H1 (cell line): ENCODE data around the gene CNDP1. TPM values are rescaled to one million over a fixed set of nuclear protein-coding genes. Genes with fewer than 3 reads are reported as not detected.

Source experiments
- CTCF ChIA-PET: fragments of 300-600 bp; sonication (Branson Sonifier 250); formaldehyde crosslinking; loops from one replicate; lab custom pipeline; 2021; ENCODE audit not compliant: partially characterized antibody; lab: Charles Lee
- POLR2A ChIA-PET: fragments of 300-600 bp; sonication (Branson Sonifier 250); formaldehyde crosslinking; loops from one replicate; lab custom pipeline; 2021; ENCODE audit warnings: inconsistent platforms; ENCODE audit not compliant: partially characterized antibody; lab: Charles Lee
- DNase-seq, 2 experiments: peaks; one replicate each; pipeline versions ENCODE4 v3.0.0 to v3.0.0-alpha.2; 2010 to 2022; ENCODE audit warnings: low spot score in 2 of 2, low read depth in 1 of 2, mixed read lengths in 1 of 2
- FAIRE-seq: peaks from 2 replicates; lab custom pipeline; 2011; peaks lifted over from hg19 to GRCh38; lab: Jason Lieb, UNC
- H2AFZ ChIP-seq: 2 replicates; pipeline ENCODE4 v1.8.1; 2012; ENCODE audit warnings: low read length, inconsistent platforms
- H2AK5ac ChIP-seq: 2 replicates; pipeline ENCODE4 v1.6.1; 2013; ENCODE audit warnings: low read depth, low read length
- H2BK120ac ChIP-seq: replicated peaks from 2 replicates; pipeline ENCODE3; 2013; ENCODE audit warnings: low read depth, low read length, inconsistent platforms
- H2BK12ac ChIP-seq: 2 replicates; pipeline ENCODE4 v1.6.1; 2013; ENCODE audit warnings: low read depth, low read length
- H2BK15ac ChIP-seq: 2 replicates; pipeline ENCODE4 v1.6.1; 2013; ENCODE audit warnings: low read length
- H2BK20ac ChIP-seq: 2 replicates; pipeline ENCODE4 v1.6.1; 2013; ENCODE audit warnings: low read length
- H2BK5ac ChIP-seq: 2 replicates; pipeline ENCODE4 v1.6.1; 2013; ENCODE audit warnings: low read depth, low read length
- H3K14ac ChIP-seq: 2 replicates; pipeline ENCODE4 v1.6.1; 2013; ENCODE audit warnings: inconsistent platforms; ENCODE audit not compliant: insufficient read length
- H3K18ac ChIP-seq: 2 replicates; pipeline ENCODE4 v1.6.1; 2013; ENCODE audit warnings: low read length; ENCODE audit errors: extremely low read depth
- H3K23ac ChIP-seq: 2 replicates; pipeline ENCODE4 v1.6.1; 2013; ENCODE audit warnings: inconsistent platforms; ENCODE audit not compliant: insufficient read length
- H3K23me2 ChIP-seq: 2 replicates; pipeline ENCODE4 v1.6.1; 2013; ENCODE audit warnings: low read depth, low read length
- H3K27ac ChIP-seq: 2 replicates; pipeline ENCODE4 v1.6.1; 2011; ENCODE audit warnings: low read depth, low read length, inconsistent platforms
- H3K27me3 ChIP-seq, 4 experiments: replicated peaks in 1 of 4; 1 replicate in 1 of 4; 2 replicates in 3 of 4; pipeline versions ENCODE4 v1.6.1 to v1.8.1; 2011 to 2013; ENCODE audit warnings: low read length in 3 of 4, mild to moderate bottlenecking in 3 of 4, inconsistent platforms in 2 of 4, mixed read lengths in 2 of 4, moderate library complexity in 1 of 4; ENCODE audit not compliant: control insufficient read depth in 3 of 4, insufficient read depth in 3 of 4; ENCODE audit errors: extremely low read depth in 1 of 4
- H3K36me3 ChIP-seq, 4 experiments: 2 replicates each; pipeline versions ENCODE4 v1.6.1 to v1.8.1; 2011 to 2013; ENCODE audit warnings: mild to moderate bottlenecking in 4 of 4, low read length in 3 of 4, moderate library complexity in 2 of 4, control low read depth in 1 of 4, inconsistent platforms in 1 of 4; ENCODE audit not compliant: insufficient read depth in 4 of 4, control insufficient read depth in 2 of 4
- H3K4ac ChIP-seq: replicated peaks from 2 replicates; pipeline ENCODE3; 2013; ENCODE audit warnings: low read length, low read depth, mixed read lengths, inconsistent platforms; ENCODE audit not compliant: insufficient read length
- H3K4me1 ChIP-seq, 4 experiments: replicated peaks in 1 of 4; 1 replicate in 1 of 4; 2 replicates in 3 of 4; pipeline versions ENCODE4 v1.6.1 to v1.8.1; 2011 to 2013; ENCODE audit warnings: low read length in 3 of 4, inconsistent platforms in 2 of 4, mixed read lengths in 1 of 4; ENCODE audit not compliant: insufficient read depth in 4 of 4, control insufficient read depth in 3 of 4
- H3K4me2 ChIP-seq, 2 experiments: 2 replicates each; pipeline versions ENCODE4 v1.6.1 to v1.8.1; 2011 to 2013; ENCODE audit warnings: low read depth in 2 of 2, low read length in 2 of 2, control low read depth in 1 of 2, inconsistent platforms in 1 of 2, mild to moderate bottlenecking in 1 of 2; ENCODE audit not compliant: insufficient read depth in 1 of 2
- H3K4me3 ChIP-seq, 4 experiments: fragments of 200-600, 300-600 bp in 1 of 4; sonication (generic), shearing (Covaris generic), sonication (Bioruptor Twin) in 1 of 4; 2 replicates each; pipeline versions ENCODE4 v1.5.1 to v1.8.1; 2011 to 2016; ENCODE audit warnings: low read length in 4 of 4, low read depth in 3 of 4, control low read depth in 2 of 4, inconsistent platforms in 2 of 4, mild to moderate bottlenecking in 2 of 4, mixed read lengths in 1 of 4, moderate library complexity in 1 of 4; ENCODE audit not compliant: insufficient read depth in 2 of 4; ENCODE audit errors: extremely low read depth in 1 of 4
- H3K56ac ChIP-seq: replicated peaks from 2 replicates; pipeline ENCODE3; 2013; ENCODE audit warnings: low read depth, mild to moderate bottlenecking, mixed read lengths, low read length, inconsistent platforms; ENCODE audit not compliant: insufficient read length
- H3K79me1 ChIP-seq: 2 replicates; pipeline ENCODE4 v1.6.1; 2013; ENCODE audit warnings: low read depth, low read length, control low read depth
- H3K79me2 ChIP-seq, 2 experiments: 2 replicates each; pipeline versions ENCODE4 v1.6.1 to v1.8.1; 2012 to 2013; ENCODE audit warnings: low read length in 2 of 2, mild to moderate bottlenecking in 2 of 2, inconsistent platforms in 1 of 2; ENCODE audit not compliant: insufficient read depth in 2 of 2, control insufficient read depth in 1 of 2
- H3K9ac ChIP-seq, 4 experiments: replicated peaks in 1 of 4; 1 replicate in 1 of 4; 2 replicates in 3 of 4; pipeline versions ENCODE4 v1.6.1 to v1.8.1; 2011 to 2013; ENCODE audit warnings: low read depth in 3 of 4, low read length in 3 of 4, control low read depth in 2 of 4, mild to moderate bottlenecking in 2 of 4, moderate library complexity in 2 of 4, inconsistent platforms in 1 of 4; ENCODE audit errors: extremely low read depth in 1 of 4
- H3K9me3 ChIP-seq, 2 experiments: 2 replicates each; pipeline versions ENCODE4 v1.6.1 to v1.8.1; 2012 to 2013; ENCODE audit warnings: mild to moderate bottlenecking in 2 of 2, moderate library complexity in 2 of 2, control low read depth in 1 of 2, inconsistent platforms in 1 of 2, low read depth in 1 of 2, low read length in 1 of 2, mixed read lengths in 1 of 2; ENCODE audit not compliant: insufficient read depth in 2 of 2
- H4K20me1 ChIP-seq, 2 experiments: replicated peaks in 1 of 2; 2 replicates each; pipeline versions ENCODE3 to v1.8.1; 2011 to 2013; ENCODE audit warnings: inconsistent platforms in 2 of 2, low read length in 2 of 2, mild to moderate bottlenecking in 1 of 2; ENCODE audit not compliant: insufficient read depth in 2 of 2, control insufficient read depth in 1 of 2
- H4K5ac ChIP-seq: 2 replicates; pipeline ENCODE4 v1.6.1; 2013; ENCODE audit warnings: low read length, low read depth, mixed read lengths, inconsistent platforms; ENCODE audit not compliant: insufficient read length
- H4K8ac ChIP-seq: 2 replicates; pipeline ENCODE4 v1.8.0; 2013; ENCODE audit warnings: mild to moderate bottlenecking, moderate library complexity, low read length, inconsistent platforms; ENCODE audit not compliant: insufficient read depth; ENCODE audit errors: extremely low read depth
- H4K91ac ChIP-seq: replicated peaks from 2 replicates; pipeline ENCODE3; 2013; ENCODE audit warnings: low read length, mixed read lengths, inconsistent platforms; ENCODE audit not compliant: insufficient read length
- KDM4A ChIP-seq: IDR thresholded peaks from one replicate; pipeline ENCODE4 v1.7.1; 2012; ENCODE audit warnings: low read depth, mild to moderate bottlenecking, moderate library complexity, low read length, inconsistent platforms; ENCODE audit not compliant: severe bottlenecking
- MAX ChIP-seq: IDR thresholded peaks from 2 replicates; pipeline ENCODE4 v1.6.1; 2012; ENCODE audit warnings: inconsistent platforms
- WGBS, 2 experiments: shearing (Covaris generic) in 1 of 2; methylation state at CpG; one replicate each; pipeline versions ENCODE4 v1.1.6 to v1.1.7; 2013 to 2015; ENCODE audit warnings: low lambda C conversion rate in 2 of 2, mixed read lengths in 2 of 2, inconsistent platforms in 1 of 2, low coverage in 1 of 2, missing lambda C conversion rate in 1 of 2; ENCODE audit not compliant: insufficient replicate concordance in 2 of 2, insufficient coverage in 1 of 2, insufficient read length in 1 of 2; ENCODE audit errors: extremely low coverage in 1 of 2, missing lambda C conversion rate in 1 of 2; 5-methylcytosine and 5-hydroxymethylcytosine counted together
- polyA plus RNA-seq, 7 experiments: library from polyadenylated mRNA; depleted of rRNA in 3 of 7; stranded (reverse) in 5 of 7; unstranded in 2 of 7; fragments of >200 nt in 5 of 7; fragments of 200-250 nt in 2 of 7; gene quantifications; 1 replicate in 5 of 7; 2 replicates in 1 of 7; 4 replicates in 1 of 7; pipeline versions ENCODE4 v1.2.1 to v1.2.3, GENCODE V29; 2011 to 2013; ENCODE audit warnings: missing spikeins in 2 of 7, mixed read lengths in 2 of 7
- total RNA-seq: library from RNA; stranded (reverse); fragmentation: NEBNext Ultra II Directional; extraction: Animal tissue kit (Norgen Biotek cat#: 25700); gene quantifications from 2 replicates; pipeline ENCODE4 v1.2.1, GENCODE V29; 2021

The CNDP1 gene
- total and polyA plus RNA-seq, 2 of the 8 experiments (the other 6 are each of a cell fraction or from before 2014, with no cell fraction given): 0.09 TPM; not detected in 1

GRCh38 chr18:74571895-74572680 lies 37.8 kb downstream of the CNDP1 start:
- Histone ChIP-seq H3K4me2 (no peak overlapping the region), H3K4ac (no peak overlapping the region), H2BK5ac (no peak overlapping the region), H4K20me1 (peaks cover 0 to 2% of the 10 kb centered on the region in 2 experiments), H4K91ac (no peak overlapping the region), H3K79me2 (no peaks in the 10 kb centered on the region), H3K4me3 (no peak overlapping the region), H3K27ac (no peak overlapping the region), H2BK120ac (no peak overlapping the region), H2BK12ac (no peak overlapping the region), H3K27me3 (no peaks in the 10 kb centered on the region), H3K56ac (no peak overlapping the region), H4K5ac (no peak overlapping the region), H3K9me3 (peaks cover 2 to 8% of the 10 kb centered on the region in 2 experiments; a peak in 2 of 4 replicates), H3K9ac (no peak overlapping the region), H2AFZ (no peak overlapping the region), H2BK20ac (no peak overlapping the region), H3K36me3 (no peaks in the 10 kb centered on the region), H3K4me1 (no peaks in the 10 kb centered on the region), H4K8ac (no peak overlapping the region), H3K23me2 (peaks cover 5% of the 10 kb centered on the region; the same call in 1 of the 2 replicates), H3K14ac (no peak overlapping the region), H3K18ac (no peak overlapping the region), H3K79me1 (no peaks in the 10 kb centered on the region), H2AK5ac (no peak overlapping the region), H3K23ac (no peak overlapping the region), H2BK15ac (no peak overlapping the region)
- FAIRE-seq: no peak
- 90% methylated on average over 7 of the region's 12 CpGs; no CpG with 5 or more reads in 1 of the 2 experiments for WGBS, 2 experiments
- DNase-seq: no peak
- CTCF ChIA-PET: interaction anchor here (1.6 to 2.2 kb wide), 2 partner anchors 9 to 375 kb away, joined by 3 to 5 read pairs; no protein-coding TSS in a partner anchor
- POLR2A ChIA-PET: no interaction called here
- TF ChIP-seq MAX (no peak), KDM4A (no peak)
